GM23338 (cell line): Measurements from ENCODE around the gene RNASE2. TPM values are rescaled to one million over a fixed set of nuclear protein-coding genes. Genes with fewer than 3 reads are reported as not detected.

Experiments
- ATAC-seq: fragments of 200-7000 bp; cut with Tn5 transposase; 3 replicates; pipeline ENCODE4 v1.9.1; 2020
- DNase-seq: peaks from one replicate; pipeline ENCODE4 v3.0.0-alpha.2; 2015; ENCODE audit warnings: low spot score
- H2AFZ ChIP-seq: fragments of 200-600 bp; sonication (generic); 2 replicates; pipeline ENCODE4 v1.8.0; 2016; ENCODE audit warnings: antibody characterized with exemption, mild to moderate bottlenecking, moderate library complexity
- H3F3A ChIP-seq: fragments of 200-600 bp; sonication (generic); replicated peaks from 2 replicates; pipeline ENCODE4 v1.8.0; 2017; ENCODE audit warnings: antibody characterized with exemption, mixed run types, low read depth
- H3K27ac ChIP-seq: fragments of 200-600 bp; sonication (generic); 2 replicates; pipeline ENCODE4 v1.6.1; 2016; ENCODE audit warnings: low read depth
- H3K27me3 ChIP-seq: fragments of 200-600 bp; sonication (generic); 2 replicates; pipeline ENCODE4 v1.8.0; 2016; ENCODE audit warnings: mild to moderate bottlenecking, mixed run types, moderate library complexity; ENCODE audit not compliant: insufficient read depth
- H3K36me3 ChIP-seq: fragments of 200-600 bp; sonication (generic); 2 replicates; pipeline ENCODE4 v1.8.0; 2016; ENCODE audit warnings: mild to moderate bottlenecking; ENCODE audit not compliant: insufficient read depth
- H3K4me1 ChIP-seq: fragments of 200-600 bp; sonication (generic); 2 replicates; pipeline ENCODE4 v1.8.0; 2016; ENCODE audit warnings: mild to moderate bottlenecking, moderate library complexity; ENCODE audit not compliant: insufficient read depth
- H3K4me2 ChIP-seq: fragments of 200-600 bp; sonication (generic); 2 replicates; pipeline ENCODE4 v1.7.1; 2017; ENCODE audit warnings: mixed run types
- H3K4me3 ChIP-seq: fragments of 200-600 bp; sonication (generic); 2 replicates; pipeline ENCODE4 v1.6.1; 2016; ENCODE audit warnings: mixed run types
- H3K79me2 ChIP-seq: fragments of 200-600 bp; sonication (generic); replicated peaks from 2 replicates; pipeline ENCODE4 v1.8.0; 2017; ENCODE audit warnings: mild to moderate bottlenecking; ENCODE audit not compliant: insufficient read depth
- H3K9me2 ChIP-seq: fragments of 200-600 bp; sonication (generic); 2 replicates; pipeline ENCODE4 v1.8.0; 2017; ENCODE audit not compliant: insufficient read depth
- H4K20me1 ChIP-seq: fragments of 200-600 bp; sonication (generic); replicated peaks from 2 replicates; pipeline ENCODE4 v1.8.0; 2017; ENCODE audit warnings: mild to moderate bottlenecking; ENCODE audit not compliant: insufficient read depth
- H3K27ac Mint-ChIP-seq: 2 replicates; pipeline ENCODE4 v1.8.0; 2020; ENCODE audit warnings: inconsistent platforms, mild to moderate bottlenecking, moderate library complexity, mixed read lengths
- H3K27me3 Mint-ChIP-seq: 3 replicates; pipeline ENCODE4 v1.8.0; 2022; ENCODE audit warnings: low read depth, mild to moderate bottlenecking, moderate library complexity, mixed read lengths, inconsistent platforms; ENCODE audit not compliant: insufficient read depth, poor library complexity
- H3K36me3 Mint-ChIP-seq: 3 replicates; pipeline ENCODE4 v1.8.0; 2021; ENCODE audit warnings: low read depth, mild to moderate bottlenecking, inconsistent platforms, moderate library complexity, mixed read lengths
- H3K4me1 Mint-ChIP-seq: 3 replicates; pipeline ENCODE4 v1.8.0; 2020; ENCODE audit warnings: mild to moderate bottlenecking, inconsistent platforms, mixed read lengths
- H3K4me3 Mint-ChIP-seq: 3 replicates; pipeline ENCODE4 v1.8.0; 2021; ENCODE audit warnings: moderate library complexity, mild to moderate bottlenecking, inconsistent platforms, mixed read lengths
- H3K9me3 Mint-ChIP-seq: 3 replicates; pipeline ENCODE4 v1.8.0; 2020; ENCODE audit warnings: moderate library complexity, mild to moderate bottlenecking, inconsistent platforms, mixed read lengths
- CREB1 ChIP-seq: fragments of 250-450 bp; sonication (Bioruptor Pico); IDR thresholded peaks from 2 replicates; pipeline ENCODE4 v1.5.0; 2020; ENCODE audit warnings: low read depth, mild to moderate bottlenecking, moderate library complexity
- CTCF ChIP-seq, 2 experiments: fragments of 200-600 bp in 1 of 2; sonication (generic) in 1 of 2; conservative IDR thresholded peaks; 2 replicates each; pipeline versions ENCODE4 v1.5.1 to v1.6.1; 2016 to 2017; ENCODE audit warnings: antibody characterized with exemption in 2 of 2, low read depth in 2 of 2, mild to moderate bottlenecking in 2 of 2, moderate library complexity in 1 of 2
- ETS1 ChIP-seq: IDR thresholded peaks from 2 replicates; pipeline ENCODE4 v1.6.1; 2016; ENCODE audit warnings: antibody characterized with exemption
- EZH2 ChIP-seq: fragments of 200-600 bp; sonication (generic); IDR thresholded peaks from one replicate; pipeline ENCODE4 v1.8.0; 2017; ENCODE audit warnings: antibody characterized with exemption, mild to moderate bottlenecking, low read depth; ENCODE audit not compliant: unreplicated experiment
- EZH2phosphoT487 ChIP-seq: fragments of 200-600 bp; sonication (generic); IDR thresholded peaks from one replicate; pipeline ENCODE4 v1.8.1; 2018; ENCODE audit warnings: antibody characterized with exemption; ENCODE audit not compliant: unreplicated experiment
- JUNB ChIP-seq: IDR thresholded peaks from one replicate; pipeline ENCODE4 v1.6.1; 2016; ENCODE audit warnings: antibody characterized with exemption; ENCODE audit not compliant: unreplicated experiment
- NANOG ChIP-seq: IDR thresholded peaks from 2 replicates; pipeline ENCODE4 v1.6.1; 2016; ENCODE audit warnings: antibody characterized with exemption, borderline replicate concordance
- POLR2AphosphoS5 ChIP-seq: IDR thresholded peaks from 2 replicates; pipeline ENCODE4 v1.6.1; 2016; ENCODE audit warnings: antibody characterized with exemption, low read depth
- REST ChIP-seq: IDR thresholded peaks from one replicate; pipeline ENCODE4 v1.6.1; 2018; ENCODE audit warnings: antibody characterized with exemption; ENCODE audit not compliant: unreplicated experiment
- STAT1 ChIP-seq: IDR thresholded peaks from one replicate; pipeline ENCODE4 v1.6.1; 2016; ENCODE audit warnings: antibody characterized with exemption; ENCODE audit not compliant: unreplicated experiment
- ZNF114 ChIP-seq: fragments of 250-450 bp; sonication (Bioruptor Pico); IDR thresholded peaks from 2 replicates; pipeline ENCODE4 v1.5.0; 2020; ENCODE audit warnings: mild to moderate bottlenecking, moderate library complexity
- ZNF331 ChIP-seq: fragments of 250-450 bp; sonication (Bioruptor Pico); IDR thresholded peaks from 2 replicates; pipeline ENCODE4 v1.5.0; 2020; ENCODE audit warnings: low read depth, mild to moderate bottlenecking, moderate library complexity
- ZNF462 ChIP-seq: fragments of 250-450 bp; sonication (Bioruptor Pico); IDR thresholded peaks from 2 replicates; pipeline ENCODE4 v1.5.0; 2020; ENCODE audit warnings: mild to moderate bottlenecking, moderate library complexity
- polyA plus RNA-seq: library from polyadenylated mRNA; unstranded; fragments of >200 nt; fragmentation: Nextera tagmentation; extraction: Ambion mirVana; gene quantifications from 2 replicates; pipeline ENCODE4 v1.2.1, GENCODE V29; 2016
- total RNA-seq: library from RNA; depleted of rRNA; stranded (reverse); fragments of >200 nt; shearing (Covaris generic); gene quantifications from 2 replicates; pipeline ENCODE4 v1.2.3, GENCODE V29; 2014

Gene RNASE2
- total and polyA plus RNA-seq, 2 experiments from 2014 or later, result not detected

GRCh38 chr14:20988717-20989470 is 33.6 kb downstream of the RNASE2 start:
- peaks cover 6% of the 10 kb centered on the region for H3F3A ChIP-seq
- no peak for ATAC-seq
- H4K20me1 ChIP-seq, result peaks cover 12% of the 10 kb centered on the region; the same call in 1 of the 2 replicates
- peaks cover 19% of the 10 kb centered on the region for H3K36me3 ChIP-seq
- no peaks in the 10 kb centered on the region for H3K27me3 ChIP-seq
- H3K4me3 ChIP-seq, result peak overlapping the region; percentile 55
- Mint-ChIP-seq H3K27ac (no peak overlapping the region), H3K4me1 (peaks cover 12% of the 10 kb centered on the region), H3K9me3 (no peaks in the 10 kb centered on the region; the same call in 2 of the 3 replicates), H3K27me3 (no peaks in the 10 kb centered on the region), H3K4me3 (peak overlapping the region; percentile 79), H3K36me3 (peaks cover 27% of the 10 kb centered on the region)
- H2AFZ ChIP-seq, result peak overlapping the region; percentile 9; the same call in 1 of the 2 replicates
- peaks cover 13% of the 10 kb centered on the region for H3K4me1 ChIP-seq
- TF ChIP-seq EZH2, result no peak
- TF ChIP-seq NANOG, result no peak
- TF ChIP-seq ETS1, result no peak
- no peak for TF ChIP-seq STAT1
- TF ChIP-seq CTCF (conservative IDR thresholded peaks at IDR 0.05; ENCODE audit: low read depth in 2 of 2), result no peak
- no peak for TF ChIP-seq JUNB
- no peak for TF ChIP-seq POLR2AphosphoS5
- no peak for TF ChIP-seq REST
- no peak for TF ChIP-seq EZH2phosphoT487
- TF ChIP-seq ZNF114 (CRISPR knock-in tag), result no peak
- no peak for TF ChIP-seq ZNF331
- TF ChIP-seq ZNF462 (CRISPR knock-in tag), result no peak
- TF ChIP-seq CREB1 (CRISPR knock-in tag), result no peak
- DNase-seq, result no peak
- peaks cover 27% of the 10 kb centered on the region for H3K79me2 ChIP-seq
- H3K27ac ChIP-seq, result peak overlapping the region; percentile 94
- H3K4me2 ChIP-seq, result peak overlapping the region; percentile 91
- peaks cover 17% of the 10 kb centered on the region; the same call in 1 of the 2 replicates for H3K9me2 ChIP-seq
